HTERT RPE-1 (cell line): ENCODE measurements around the gene ZNF205.

Experiments
- in situ Hi-C: fragments of 300-500 bp; cut with MboI; formaldehyde crosslinking; loops from 4 replicates; pipeline ENCODE4 v1.14.3; 2020; ENCODE audit warnings: low sequenced_read_pairs

The ZNF205 gene

GRCh38 chr16:3101018-3101840 is 11.2 kb upstream of the ZNF205 start:
- in situ Hi-C loops, result no loop called here

DNA sequence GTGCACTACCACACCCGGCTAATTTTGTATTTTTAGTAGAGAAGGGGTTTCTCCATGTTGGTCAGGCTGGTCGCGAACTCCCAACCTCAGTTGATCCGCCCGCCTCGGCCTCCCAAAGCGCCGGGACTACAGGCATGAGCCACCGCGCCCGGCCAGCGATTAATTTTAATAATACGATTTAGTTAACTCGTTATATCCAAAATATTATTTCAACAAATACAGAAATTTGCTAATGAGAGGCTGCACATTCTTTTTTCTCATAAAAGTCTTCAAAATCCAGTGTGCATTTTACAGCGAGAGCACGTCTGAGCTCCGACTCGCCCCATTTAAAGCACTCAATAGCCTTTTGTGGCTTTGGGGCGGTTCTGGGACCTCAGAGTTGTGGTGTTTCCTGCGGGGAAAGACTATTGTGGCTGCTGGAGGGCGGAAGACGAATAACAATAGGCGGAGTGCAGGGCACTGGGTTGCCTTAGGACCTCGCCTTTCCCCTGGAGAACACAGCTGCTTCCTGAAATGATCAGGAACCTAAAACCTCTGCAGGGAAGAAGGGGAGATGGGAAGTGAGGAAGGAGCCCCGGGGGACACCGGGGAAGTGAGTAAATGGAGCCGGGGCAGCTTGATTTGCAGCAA is 10.4 kb upstream of the ZNF205 start:
- in situ Hi-C loops, result no loop called here

- in situ Hi-C loops, result no loop called here
Observed at GRCh38 chr16:3106205-3106928, 6.0 kb upstream of the ZNF205 start.

DNA sequence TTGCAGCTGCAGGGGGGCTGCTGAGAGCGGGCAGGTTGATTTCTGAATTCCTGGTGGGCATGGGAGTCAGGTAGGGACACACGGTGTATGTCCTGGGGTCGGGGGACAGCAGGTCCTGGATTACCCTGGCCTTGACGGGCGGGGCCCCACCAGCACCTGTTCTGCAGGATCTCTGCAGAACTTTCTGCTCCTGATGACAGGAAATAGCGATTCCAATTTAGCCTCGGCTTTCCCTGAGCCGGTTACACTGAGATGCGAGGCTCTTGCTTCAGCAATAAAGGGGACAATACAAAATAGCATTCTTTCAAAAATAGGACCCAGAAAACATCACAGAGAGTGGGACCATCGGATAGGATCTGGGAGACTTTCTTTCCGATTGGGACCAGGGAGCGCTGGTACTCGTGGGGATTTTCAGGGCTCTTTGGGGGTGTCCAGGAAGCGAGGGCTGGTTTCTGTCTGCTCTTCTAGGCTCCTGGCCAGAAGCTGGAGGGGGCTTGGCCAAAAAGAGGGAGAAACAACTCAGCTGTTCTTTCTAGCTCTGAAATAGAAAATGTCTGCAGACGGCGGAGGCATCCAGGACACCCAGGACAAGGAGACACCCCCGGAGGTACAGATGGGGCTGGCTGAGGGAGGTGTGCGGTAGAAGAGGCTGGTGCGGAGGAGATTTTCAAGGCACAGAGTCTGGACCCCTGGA is 642 bp downstream of the ZNF205 start:
- in situ Hi-C loops, result no loop called here

- in situ Hi-C loops, result no loop called here
Observed at GRCh38 chr16:3113765-3114479, 1.5 kb downstream of the ZNF205 start.

DNA sequence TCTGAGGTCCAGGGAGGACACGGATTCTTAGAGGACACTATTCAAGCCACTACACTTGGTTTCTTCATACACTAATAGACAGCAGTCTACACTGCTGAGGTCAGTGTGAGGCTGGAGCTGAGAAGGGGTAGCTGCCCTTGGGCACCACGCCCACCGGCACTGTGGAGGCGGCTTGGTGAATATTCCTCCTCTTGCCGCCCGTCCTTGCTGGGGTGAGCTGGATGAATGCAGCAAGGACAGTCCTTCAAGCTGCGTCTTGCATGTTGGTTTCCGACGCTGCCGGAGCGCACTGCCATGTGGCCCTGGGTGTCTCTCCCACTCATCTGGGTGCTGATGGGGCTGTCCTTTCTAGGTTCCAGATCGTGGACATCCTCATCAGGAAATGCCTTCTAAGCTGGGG is 2.6 kb downstream of the ZNF205 start:
- in situ Hi-C loops, result no loop called here

DNA sequence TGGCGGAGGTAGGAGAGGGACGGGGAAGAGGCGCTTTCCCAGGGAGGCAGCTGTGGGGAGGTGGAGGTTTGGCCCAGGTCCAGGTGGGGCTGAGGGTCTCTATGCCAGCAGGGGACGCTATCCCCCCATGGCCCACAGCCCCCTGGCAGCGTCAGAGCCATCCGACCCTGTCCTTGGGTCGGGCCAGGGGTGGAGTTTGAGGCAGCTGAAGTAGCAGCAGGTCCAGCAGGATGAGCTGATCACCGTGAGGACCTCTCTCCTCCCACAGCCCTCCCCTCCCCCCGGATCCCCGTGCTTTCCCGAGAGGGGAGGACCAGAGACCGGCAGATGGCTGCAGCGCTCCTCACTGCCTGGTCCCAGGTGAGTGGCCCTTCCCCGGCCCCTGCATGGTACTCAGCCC is 3.2 kb downstream of the ZNF205 start:
- in situ Hi-C loops, result no loop called here

GRCh38 chr16:3118204-3118790 is 5.9 kb downstream of the ZNF205 start:
- in situ Hi-C loops, result no loop called here

DNA sequence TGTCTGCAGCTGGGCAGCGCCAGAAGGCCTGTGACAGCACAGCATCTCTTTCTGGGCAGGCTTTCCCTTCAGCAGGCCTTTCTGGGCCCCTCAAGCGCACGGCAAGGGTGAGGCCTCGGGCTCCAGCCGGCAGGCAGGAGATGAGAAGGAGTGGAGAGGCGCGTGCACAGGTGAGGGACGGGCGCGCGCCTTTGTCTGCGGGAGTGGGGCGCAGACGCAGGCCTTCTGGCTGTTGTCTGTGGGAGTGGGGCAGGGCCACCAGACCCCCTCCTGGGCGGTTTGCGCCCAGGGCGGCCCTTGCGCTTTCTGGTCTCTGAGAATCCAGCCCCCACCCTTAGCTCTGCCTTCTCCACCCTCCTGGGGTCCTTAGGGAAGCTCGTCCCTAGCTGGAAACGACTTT is 6.5 kb downstream of the ZNF205 start:
- in situ Hi-C loops, result no loop called here

GRCh38 chr16:3119286-3119685 is 6.9 kb downstream of the ZNF205 start:
- in situ Hi-C loops, result no loop called here

DNA sequence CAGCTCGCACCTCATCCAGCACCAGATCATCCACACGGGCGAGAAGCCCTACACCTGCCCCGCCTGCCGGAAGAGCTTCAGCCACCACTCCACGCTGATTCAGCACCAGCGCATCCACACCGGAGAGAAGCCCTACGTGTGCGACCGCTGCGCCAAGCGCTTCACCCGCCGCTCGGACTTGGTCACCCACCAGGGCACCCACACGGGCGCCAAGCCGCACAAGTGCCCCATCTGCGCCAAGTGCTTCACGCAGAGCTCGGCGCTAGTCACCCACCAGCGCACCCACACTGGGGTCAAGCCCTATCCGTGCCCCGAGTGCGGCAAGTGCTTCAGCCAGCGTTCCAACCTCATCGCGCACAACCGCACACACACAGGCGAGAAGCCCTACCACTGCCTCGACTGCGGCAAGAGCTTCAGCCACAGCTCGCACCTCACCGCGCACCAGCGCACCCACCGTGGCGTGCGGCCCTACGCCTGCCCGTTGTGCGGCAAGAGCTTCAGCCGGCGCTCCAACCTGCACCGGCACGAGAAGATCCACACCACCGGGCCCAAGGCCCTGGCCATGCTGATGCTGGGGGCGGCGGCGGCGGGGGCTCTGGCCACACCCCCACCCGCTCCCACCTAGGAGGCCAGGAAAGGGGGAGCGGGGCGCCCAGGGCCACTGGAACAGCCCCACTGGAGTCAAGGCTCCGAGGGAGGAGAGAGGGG is 7.5 kb downstream of the ZNF205 start:
- in situ Hi-C loops, result no loop called here

DNA sequence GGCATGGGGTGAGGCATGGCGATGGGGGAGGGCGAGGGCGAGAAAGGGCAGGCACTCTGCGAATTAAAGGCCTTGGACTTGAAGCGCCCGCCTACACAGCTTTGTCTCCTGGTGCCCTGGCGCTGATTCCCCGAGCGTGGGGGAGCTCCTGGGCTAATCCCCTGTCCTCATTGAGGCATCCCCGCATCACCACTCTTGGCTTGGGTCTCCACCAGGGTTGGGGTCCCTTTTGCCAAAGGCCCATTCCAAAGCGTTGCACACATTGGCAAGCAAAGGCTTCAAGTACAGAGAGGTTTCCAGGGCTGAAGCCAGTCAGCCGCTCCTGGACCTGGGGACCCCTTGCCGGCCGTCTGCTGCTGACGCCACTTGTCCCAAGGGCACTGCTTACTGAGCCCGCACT is 8.0 kb downstream of the ZNF205 start:
- in situ Hi-C loops, result no loop called here

- in situ Hi-C loops, result no loop called here
Observed at GRCh38 chr16:3121851-3122467, 9.6 kb downstream of the ZNF205 start.

- in situ Hi-C loops, result no loop called here
Observed at GRCh38 chr16:3122926-3123570, 10.7 kb downstream of the ZNF205 start.

DNA sequence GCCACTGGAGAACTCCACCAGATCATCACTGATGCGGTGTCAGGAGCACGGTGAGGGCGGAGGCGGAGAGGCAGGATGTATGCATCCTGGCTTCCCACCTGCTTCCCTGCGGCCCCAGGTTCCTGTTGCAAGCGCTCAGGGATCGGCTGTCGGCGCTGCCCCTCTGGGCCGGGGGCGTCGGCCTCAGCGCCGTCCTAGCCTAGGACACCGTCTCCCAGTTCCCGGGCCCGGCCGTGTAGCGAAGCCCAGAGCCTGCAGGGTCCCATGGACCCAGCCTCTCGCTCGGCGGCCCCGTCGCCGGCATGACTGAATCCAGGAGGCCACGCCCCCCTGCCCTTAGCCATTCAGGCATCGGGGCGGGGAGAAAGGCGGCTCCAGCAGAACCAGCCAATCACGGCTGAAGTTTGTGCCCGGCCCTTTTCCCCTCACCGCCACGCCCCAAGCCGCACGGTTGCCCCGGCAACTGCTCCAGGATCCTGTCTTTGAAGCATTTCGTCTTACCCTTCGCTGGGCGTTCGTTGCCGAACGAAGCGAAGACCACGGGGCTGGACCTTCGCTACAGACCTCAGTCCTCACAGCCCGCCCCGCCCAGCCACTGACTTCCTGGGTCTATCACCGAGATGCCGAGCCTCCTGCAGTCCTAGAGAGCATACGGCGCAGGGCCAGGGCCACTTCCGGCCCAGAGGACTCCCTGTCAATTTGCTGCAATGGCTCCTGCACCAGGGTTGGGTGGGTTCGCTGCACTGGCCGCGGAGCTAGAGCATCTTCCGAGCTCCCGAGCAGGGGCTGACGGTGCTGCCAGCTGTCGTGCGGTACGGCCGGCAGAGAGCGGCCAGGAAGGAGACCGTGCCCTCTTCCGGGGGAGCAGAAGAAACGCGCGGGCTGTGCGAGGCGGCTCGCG is 11.8 kb downstream of the ZNF205 start:
- in situ Hi-C loops, result no loop called here

DNA sequence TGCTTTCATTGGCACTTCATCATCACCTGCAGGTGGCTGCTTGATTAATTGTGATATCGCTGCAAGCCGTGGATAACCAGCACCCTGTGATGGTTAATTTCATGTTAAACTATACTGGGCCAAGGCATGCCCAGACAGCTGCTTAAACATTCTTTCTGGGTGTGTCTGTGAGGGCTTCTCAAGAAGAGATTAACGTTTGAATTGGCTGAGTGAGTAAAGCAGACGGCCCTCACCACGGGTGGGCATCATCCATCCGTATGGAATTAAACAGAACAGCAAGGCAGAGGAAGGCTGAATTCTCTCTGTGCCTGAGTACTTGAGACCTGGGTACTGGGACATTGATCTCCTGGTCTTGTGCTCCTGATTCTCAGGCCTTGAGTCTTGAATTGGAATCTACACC is 15.4 kb downstream of the ZNF205 start:
- in situ Hi-C loops, result no loop called here
